ENCODE measurements around the gene TNFSF11.
"Not testable (repeated sequence)": the region's sequence is repeated elsewhere in the genome, so short reads cannot be mapped to it uniquely, and the experiment has no call there.

Gene TNFSF11

DNA sequence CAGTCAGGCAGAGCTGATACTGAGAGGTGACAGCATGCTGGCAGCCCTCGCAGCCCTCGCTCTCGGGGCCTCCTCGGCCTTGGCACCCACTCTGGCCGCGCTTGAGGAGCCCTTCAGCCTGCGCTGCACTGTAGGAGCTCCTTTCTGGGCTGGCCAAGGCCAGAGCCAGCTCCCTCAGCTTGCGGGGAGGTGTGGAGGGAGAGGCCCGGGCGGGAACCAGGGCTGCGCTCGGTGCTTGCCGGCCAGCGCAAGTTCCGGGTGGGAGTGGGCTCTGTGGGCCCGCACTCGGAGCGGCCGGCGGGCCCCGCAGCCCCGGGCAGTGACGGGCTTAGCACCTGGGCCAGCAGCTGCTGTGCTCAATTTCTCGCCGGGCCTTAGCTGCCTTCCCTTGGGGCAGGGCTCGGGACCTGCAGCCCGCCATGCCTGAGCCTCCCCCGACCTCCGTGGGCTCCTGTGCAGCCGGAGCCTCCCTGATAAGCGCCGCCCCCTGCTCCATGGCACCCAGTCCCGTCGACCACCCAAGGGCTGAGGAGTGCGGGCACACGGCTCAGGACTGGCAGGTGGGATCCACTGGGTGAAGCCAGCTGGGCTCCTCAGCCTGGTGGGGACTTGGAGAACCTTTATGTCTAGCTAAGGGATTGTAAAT is 14.3 kb upstream of the TNFSF11 start:
- not testable (repeated sequence) for H3K27me3 ChIP-seq (ENCODE audit: control insufficient read depth, insufficient read depth, low read length); H3K36me3 ChIP-seq (ENCODE audit: control insufficient read depth, insufficient read depth, low read length); H3K9me3 ChIP-seq (ENCODE audit: control insufficient read depth, insufficient read depth, low read length); H3K4me3 ChIP-seq (ENCODE audit: low read length); H3K4me1 ChIP-seq (ENCODE audit: control insufficient read depth, insufficient read depth, low read length); DNase-seq (ENCODE audit: low read depth, low spot score); H3K27ac ChIP-seq (ENCODE audit: low read length)
- WGBS (ENCODE audit: insufficient coverage, insufficient read length) = no CpG with 5 or more reads among the region's 36 CpGs

DNA sequence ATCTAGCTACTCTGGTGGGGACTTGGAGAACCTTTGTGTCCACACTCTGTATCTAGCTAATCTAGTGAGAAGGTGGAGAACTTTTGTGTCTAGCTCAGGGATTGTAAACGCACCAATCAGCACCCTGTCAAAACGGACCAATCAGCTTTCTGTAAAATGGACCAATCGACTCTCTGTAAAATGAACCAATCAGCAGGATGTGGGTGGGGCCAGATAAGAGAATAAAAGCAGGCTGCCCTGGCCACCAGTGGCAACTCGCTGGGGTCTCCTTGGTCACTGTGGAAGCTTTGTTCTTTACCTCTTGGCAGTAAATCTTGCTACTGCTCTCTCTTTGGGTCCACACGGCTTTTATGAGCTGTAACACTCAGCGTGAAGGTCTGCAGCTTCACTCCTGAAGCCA is 13.6 kb upstream of the TNFSF11 start:
- not testable (repeated sequence) for DNase-seq (ENCODE audit: low read depth, low spot score); H3K9me3 ChIP-seq (ENCODE audit: control insufficient read depth, insufficient read depth, low read length); H3K27me3 ChIP-seq (ENCODE audit: control insufficient read depth, insufficient read depth, low read length); H3K4me1 ChIP-seq (ENCODE audit: control insufficient read depth, insufficient read depth, low read length); H3K4me3 ChIP-seq (ENCODE audit: low read length); H3K36me3 ChIP-seq (ENCODE audit: control insufficient read depth, insufficient read depth, low read length); H3K27ac ChIP-seq (ENCODE audit: low read length)
- no CpG with 5 or more reads among the region's 6 CpGs for WGBS (ENCODE audit: insufficient coverage, insufficient read length)

DNA sequence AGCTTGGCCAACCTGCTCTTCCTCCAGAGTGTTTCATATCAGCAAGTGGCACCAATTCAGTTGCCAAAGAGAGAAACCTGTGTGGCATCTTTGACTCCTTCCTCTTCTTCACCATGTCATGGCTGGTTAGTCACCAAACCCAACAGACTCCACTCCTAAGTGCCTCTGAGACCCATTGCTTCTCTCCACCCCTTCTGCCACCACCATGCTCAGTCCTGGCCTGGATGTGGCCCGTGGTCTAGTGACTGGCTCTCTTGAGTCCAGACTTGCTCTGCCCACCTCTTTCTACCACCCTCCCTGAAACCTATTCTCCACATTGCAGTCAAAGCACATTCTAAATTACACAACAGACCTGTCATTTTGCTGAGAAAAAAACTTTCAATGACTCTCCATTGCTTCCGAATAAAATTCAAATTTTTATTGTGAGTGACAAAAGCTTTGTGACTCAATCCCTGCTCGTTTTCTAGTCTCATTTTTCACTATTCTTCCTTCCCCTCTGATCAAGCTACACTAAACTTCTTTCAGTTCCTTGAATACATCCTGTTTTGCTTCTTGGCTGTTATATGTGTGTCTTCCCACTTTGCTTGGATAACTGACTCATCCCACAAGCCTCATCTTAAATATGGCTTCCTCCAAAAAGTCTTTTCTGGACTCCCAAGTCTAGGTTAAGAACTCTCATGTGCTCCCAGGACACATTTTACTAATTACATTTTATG is 12.0 kb upstream of the TNFSF11 start:
- Histone ChIP-seq H3K27me3 (ENCODE audit: control insufficient read depth, insufficient read depth, low read length) (no peaks in the 10 kb centered on the region), H3K27ac (ENCODE audit: low read length) (no peak overlapping the region), H3K9me3 (ENCODE audit: control insufficient read depth, insufficient read depth, low read length) (no peaks in the 10 kb centered on the region), H3K4me3 (ENCODE audit: low read length) (no peak overlapping the region), H3K36me3 (ENCODE audit: control insufficient read depth, insufficient read depth, low read length) (0 out of 2 replicates have a peak, but pooled peaks cover 2% of the 10 kb centered on the region), H3K4me1 (ENCODE audit: control insufficient read depth, insufficient read depth, low read length) (no peaks in the 10 kb centered on the region)
- no peak for DNase-seq (ENCODE audit: low read depth, low spot score)
- no CpG with 5 or more reads among the region's 3 CpGs for WGBS (ENCODE audit: insufficient coverage, insufficient read length)

DNA sequence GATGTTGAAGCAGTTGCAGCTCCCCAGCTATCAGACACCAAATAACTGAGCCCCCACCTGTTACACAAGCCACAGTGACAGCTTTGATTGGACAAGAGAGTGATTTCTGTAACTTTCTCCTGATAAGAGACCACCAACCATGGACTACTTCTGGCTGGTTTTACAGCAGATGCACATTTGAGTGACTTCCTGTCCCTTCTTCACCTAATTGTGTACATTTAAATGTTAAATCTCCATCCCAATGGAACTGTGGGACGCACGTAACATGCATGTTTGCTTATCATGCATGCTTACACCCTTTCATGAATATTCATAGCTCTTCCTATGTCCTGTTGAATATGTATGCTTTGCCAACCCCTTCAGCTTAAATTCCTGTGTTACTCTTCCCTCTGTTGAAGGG is 6.0 kb upstream of the TNFSF11 start:
- H3K36me3 ChIP-seq (ENCODE audit: control insufficient read depth, insufficient read depth, low read length) = no peaks in the 10 kb centered on the region
- peaks cover 2% of the 10 kb centered on the region; the same call in 1 of the 2 replicates for H3K4me1 ChIP-seq (ENCODE audit: control insufficient read depth, insufficient read depth, low read length)
- DNase-seq (ENCODE audit: low read depth, low spot score) = no peak
- WGBS (ENCODE audit: insufficient coverage, insufficient read length) = no CpG with 5 or more reads among the region's 2 CpGs
- no peak overlapping the region for H3K27ac ChIP-seq (ENCODE audit: low read length)
- H3K9me3 ChIP-seq (ENCODE audit: control insufficient read depth, insufficient read depth, low read length) = no peaks in the 10 kb centered on the region; the same call in 1 of the 2 replicates
- no peak overlapping the region for H3K4me3 ChIP-seq (ENCODE audit: low read length)
- H3K27me3 ChIP-seq (ENCODE audit: control insufficient read depth, insufficient read depth, low read length) = no peaks in the 10 kb centered on the region

DNA sequence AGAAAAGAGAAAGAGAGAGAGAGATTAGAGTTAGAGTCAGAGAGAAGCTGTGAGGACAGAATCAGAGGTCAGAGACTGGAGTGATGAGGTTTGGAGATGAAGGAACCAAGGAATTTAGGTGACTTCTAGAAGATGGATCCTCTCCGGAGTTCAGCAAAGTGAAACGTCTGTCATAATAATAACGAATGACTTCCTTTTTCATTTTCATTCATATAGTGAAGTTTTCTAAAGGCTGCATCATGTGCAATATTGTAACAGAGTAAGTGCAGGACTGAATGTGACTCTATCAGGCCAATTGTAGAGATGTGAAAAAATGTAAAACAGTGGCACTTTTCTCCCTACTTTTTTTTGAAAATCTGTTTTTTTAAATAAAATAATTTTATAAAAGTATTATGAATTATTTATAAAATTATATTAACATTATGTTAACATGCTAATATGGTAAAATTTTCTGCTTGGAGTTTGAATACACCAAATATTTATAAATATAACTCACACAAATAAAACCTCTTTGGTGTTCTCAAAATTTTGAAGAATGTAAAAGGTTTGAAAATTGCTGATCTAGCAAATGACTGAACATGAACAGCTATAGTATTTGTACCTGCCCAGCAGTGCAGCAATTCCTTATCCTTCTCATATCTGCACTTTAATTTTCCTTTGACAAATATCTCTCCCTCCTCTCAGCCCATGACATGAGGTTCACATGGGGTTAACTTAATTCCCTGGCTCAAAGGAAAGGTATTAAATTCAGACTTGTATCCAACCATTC is 4.2 kb upstream of the TNFSF11 start:
- no peak overlapping the region for H3K27ac ChIP-seq (ENCODE audit: low read length)
- no peak overlapping the region for H3K4me3 ChIP-seq (ENCODE audit: low read length)
- WGBS (ENCODE audit: insufficient coverage, insufficient read length) = no CpG with 5 or more reads among the region's 3 CpGs
- no peaks in the 10 kb centered on the region for H3K36me3 ChIP-seq (ENCODE audit: control insufficient read depth, insufficient read depth, low read length)
- no peaks in the 10 kb centered on the region; the same call in 1 of the 2 replicates for H3K9me3 ChIP-seq (ENCODE audit: control insufficient read depth, insufficient read depth, low read length)
- H3K4me1 ChIP-seq (ENCODE audit: control insufficient read depth, insufficient read depth, low read length) = peaks cover 4% of the 10 kb centered on the region
- DNase-seq (ENCODE audit: low read depth, low spot score) = no peak
- no peaks in the 10 kb centered on the region for H3K27me3 ChIP-seq (ENCODE audit: control insufficient read depth, insufficient read depth, low read length)

DNA sequence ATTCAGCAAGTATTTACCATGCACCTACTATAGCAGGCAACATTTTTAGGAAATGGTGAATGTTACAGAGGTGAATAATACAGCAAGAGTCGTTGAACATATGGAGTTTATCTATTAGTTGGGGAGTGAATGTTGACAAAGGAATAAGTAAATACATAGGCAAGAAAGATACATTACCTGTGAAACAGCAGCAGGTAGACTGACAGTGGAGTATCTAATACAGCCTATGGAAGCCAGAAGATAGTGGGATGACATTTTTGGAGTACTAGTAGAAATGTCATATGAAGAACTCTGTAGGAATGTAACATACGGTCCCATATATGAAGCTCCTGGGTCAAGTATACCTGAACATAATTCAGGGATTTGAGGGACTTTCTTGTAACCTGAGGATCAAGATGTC is 2.1 kb upstream of the TNFSF11 start:
- no peaks in the 10 kb centered on the region; the same call in 1 of the 2 replicates for H3K9me3 ChIP-seq (ENCODE audit: control insufficient read depth, insufficient read depth, low read length)
- H3K4me1 ChIP-seq (ENCODE audit: control insufficient read depth, insufficient read depth, low read length) = peaks cover 4% of the 10 kb centered on the region
- no peak for DNase-seq (ENCODE audit: low read depth, low spot score)
- no CpG with 5 or more reads among the region's 2 CpGs for WGBS (ENCODE audit: insufficient coverage, insufficient read length)
- H3K36me3 ChIP-seq (ENCODE audit: control insufficient read depth, insufficient read depth, low read length) = no peaks in the 10 kb centered on the region
- no peak overlapping the region for H3K27ac ChIP-seq (ENCODE audit: low read length)
- no peak overlapping the region for H3K4me3 ChIP-seq (ENCODE audit: low read length)
- H3K27me3 ChIP-seq (ENCODE audit: control insufficient read depth, insufficient read depth, low read length) = no peaks in the 10 kb centered on the region

DNA sequence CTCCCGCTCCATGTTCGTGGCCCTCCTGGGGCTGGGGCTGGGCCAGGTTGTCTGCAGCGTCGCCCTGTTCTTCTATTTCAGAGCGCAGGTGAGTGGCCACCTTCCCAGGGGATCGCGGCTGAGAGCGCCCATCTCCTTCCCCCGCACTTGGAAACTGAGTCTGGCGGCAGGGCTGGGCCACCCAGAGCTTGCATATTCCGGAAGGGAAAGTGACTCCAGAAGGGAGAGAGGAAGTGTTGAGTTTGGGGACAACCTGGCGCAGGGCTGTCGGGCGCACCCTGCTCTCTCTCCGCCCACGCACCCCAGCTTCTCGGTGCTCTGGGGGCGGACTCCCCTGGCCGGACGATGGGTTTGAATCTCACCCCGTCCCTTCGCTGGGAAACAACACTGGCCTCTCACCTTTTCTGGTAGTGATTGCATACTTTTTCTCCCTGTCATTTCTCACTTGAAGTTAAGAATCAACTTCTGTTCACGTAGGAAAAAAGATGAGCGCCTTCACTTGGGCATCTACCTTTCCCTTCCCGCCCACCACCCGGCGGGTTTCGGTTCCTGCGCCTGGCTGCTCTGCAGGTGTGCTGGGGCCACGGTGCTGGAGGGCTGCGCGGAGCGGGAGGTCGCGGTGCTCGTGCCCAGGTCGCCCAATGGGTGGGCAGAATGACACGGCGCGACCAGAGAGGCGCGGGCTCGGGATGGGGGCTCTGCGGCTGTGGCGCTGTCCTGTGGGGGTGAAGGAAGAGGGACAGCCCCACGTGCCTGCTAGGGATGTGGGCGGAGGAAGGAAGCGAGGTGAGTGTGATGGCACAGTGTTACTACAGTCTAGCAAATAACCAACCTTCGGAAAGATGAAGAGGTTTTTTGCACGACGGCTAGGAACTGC is 721 bp downstream of the TNFSF11 start:
- Histone ChIP-seq H3K4me3 (ENCODE audit: low read length) (peak overlapping the region; percentile 40; the same call in 1 of the 2 replicates), H3K9me3 (ENCODE audit: control insufficient read depth, insufficient read depth, low read length) (no peaks in the 10 kb centered on the region; the same call in 1 of the 2 replicates), H3K27ac (ENCODE audit: low read length) (no peak overlapping the region), H3K4me1 (ENCODE audit: control insufficient read depth, insufficient read depth, low read length) (peaks cover 4% of the 10 kb centered on the region), H3K36me3 (ENCODE audit: control insufficient read depth, insufficient read depth, low read length) (no peaks in the 10 kb centered on the region), H3K27me3 (ENCODE audit: control insufficient read depth, insufficient read depth, low read length) (no peaks in the 10 kb centered on the region)
- WGBS (ENCODE audit: insufficient coverage, insufficient read length) = no CpG with 5 or more reads among the region's 51 CpGs
- DNase-seq (ENCODE audit: low read depth, low spot score) = no peak

DNA sequence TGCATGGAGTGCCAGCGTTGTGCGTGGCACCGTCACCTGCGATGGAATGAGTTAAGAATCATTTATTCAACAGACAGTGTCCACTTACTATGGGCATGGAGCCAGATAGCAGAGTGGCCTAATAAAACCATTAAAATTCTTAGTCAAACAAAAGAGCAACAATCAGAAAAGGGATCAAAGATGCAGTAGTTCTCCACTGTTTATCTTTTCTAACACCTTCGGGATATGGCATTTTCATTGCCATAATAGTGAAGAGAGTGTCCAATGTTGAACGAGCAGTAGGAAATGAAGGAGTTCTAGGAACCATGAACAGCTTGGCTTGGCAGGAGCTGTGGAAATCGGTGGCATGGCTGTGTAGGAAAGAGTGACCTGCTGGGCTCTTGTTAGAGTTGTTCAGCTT is 2.0 kb downstream of the TNFSF11 start:
- H3K27ac ChIP-seq (ENCODE audit: low read length) = no peak overlapping the region
- no peaks in the 10 kb centered on the region; the same call in 1 of the 2 replicates for H3K9me3 ChIP-seq (ENCODE audit: control insufficient read depth, insufficient read depth, low read length)
- no peak for DNase-seq (ENCODE audit: low read depth, low spot score)
- no CpG with 5 or more reads among the region's 7 CpGs for WGBS (ENCODE audit: insufficient coverage, insufficient read length)
- peaks cover 4% of the 10 kb centered on the region for H3K4me1 ChIP-seq (ENCODE audit: control insufficient read depth, insufficient read depth, low read length)
- H3K27me3 ChIP-seq (ENCODE audit: control insufficient read depth, insufficient read depth, low read length) = no peaks in the 10 kb centered on the region
- H3K4me3 ChIP-seq (ENCODE audit: low read length) = no peak overlapping the region
- H3K36me3 ChIP-seq (ENCODE audit: control insufficient read depth, insufficient read depth, low read length) = no peaks in the 10 kb centered on the region

DNA sequence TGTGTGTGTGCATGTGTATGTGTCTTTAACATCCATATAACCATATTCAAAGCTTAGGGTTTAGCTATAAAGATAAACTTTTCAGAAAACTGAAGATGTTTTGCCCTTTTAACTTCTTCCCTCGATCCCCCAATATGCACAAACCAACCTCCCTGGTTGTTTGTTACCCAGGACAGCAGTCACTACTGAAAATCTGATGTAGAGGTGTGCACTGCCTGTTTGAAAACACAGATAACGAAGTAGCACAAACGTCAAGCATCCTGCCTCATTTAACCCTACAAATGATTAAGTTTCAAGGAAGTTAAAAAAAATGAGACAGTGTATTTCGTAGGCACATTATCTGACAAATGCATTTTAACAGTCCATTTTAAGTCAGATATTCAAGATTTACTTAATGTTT is 3.6 kb downstream of the TNFSF11 start:
- no peaks in the 10 kb centered on the region for H3K27me3 ChIP-seq (ENCODE audit: control insufficient read depth, insufficient read depth, low read length)

DNA sequence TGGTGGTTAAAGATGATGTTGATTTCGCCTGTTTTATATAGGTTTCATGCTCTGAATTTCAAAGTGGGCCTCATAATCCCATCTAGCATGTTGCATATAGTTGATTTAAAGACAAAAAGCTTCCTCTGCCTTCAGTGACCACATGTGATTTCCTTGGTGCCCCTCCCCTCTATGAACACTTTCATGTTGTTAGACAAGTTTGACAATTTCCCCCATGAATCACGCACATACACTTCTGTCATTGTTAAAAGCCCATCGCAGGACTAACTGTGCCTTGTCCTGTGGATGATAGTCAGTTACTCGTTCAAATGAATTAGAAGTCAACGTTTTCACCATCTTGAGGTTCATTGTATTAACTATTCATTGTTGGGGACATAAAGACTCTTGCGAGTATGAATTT is 6.7 kb downstream of the TNFSF11 start:
- no peak for DNase-seq (ENCODE audit: low read depth, low spot score)
- WGBS (ENCODE audit: insufficient coverage, insufficient read length) = no CpG with 5 or more reads among the region's 6 CpGs
- Histone ChIP-seq H3K27me3 (ENCODE audit: control insufficient read depth, insufficient read depth, low read length) (no peaks in the 10 kb centered on the region), H3K27ac (ENCODE audit: low read length) (no peak overlapping the region), H3K4me3 (ENCODE audit: low read length) (no peak overlapping the region), H3K9me3 (ENCODE audit: control insufficient read depth, insufficient read depth, low read length) (no peaks in the 10 kb centered on the region), H3K4me1 (ENCODE audit: control insufficient read depth, insufficient read depth, low read length) (0 out of 2 replicates have a peak, but pooled peaks cover 2% of the 10 kb centered on the region), H3K36me3 (ENCODE audit: control insufficient read depth, insufficient read depth, low read length) (no peaks in the 10 kb centered on the region)

More for the DNA sequence above, 3.6 kb downstream of the TNFSF11 start:
- Histone ChIP-seq H3K27ac (ENCODE audit: low read length) (no peak overlapping the region), H3K36me3 (ENCODE audit: control insufficient read depth, insufficient read depth, low read length) (no peaks in the 10 kb centered on the region), H3K9me3 (ENCODE audit: control insufficient read depth, insufficient read depth, low read length) (no peaks in the 10 kb centered on the region), H3K4me3 (ENCODE audit: low read length) (no peak overlapping the region), H3K4me1 (ENCODE audit: control insufficient read depth, insufficient read depth, low read length) (peaks cover 4% of the 10 kb centered on the region)
- WGBS (ENCODE audit: insufficient coverage, insufficient read length) = no CpG with 5 or more reads among the region's 4 CpGs
- no peak for DNase-seq (ENCODE audit: low read depth, low spot score)

Measured in iPS DF 6.9 (cell line).